HG02870 (cell line): Measurements from ENCODE around the gene SLC31A1.
"Not testable (repeated sequence)": the region's sequence is repeated elsewhere in the genome, so short reads cannot be mapped to it uniquely, and the experiment has no call there.

ENCODE experiments used
- ATAC-seq: cut with Tn5 transposase; IDR thresholded peaks from one replicate; pipeline ENCODE4 v1.9.1; 2021; ENCODE audit warnings: mild to moderate bottlenecking, moderate library complexity; ENCODE audit not compliant: unreplicated experiment

SLC31A1 gene

DNA sequence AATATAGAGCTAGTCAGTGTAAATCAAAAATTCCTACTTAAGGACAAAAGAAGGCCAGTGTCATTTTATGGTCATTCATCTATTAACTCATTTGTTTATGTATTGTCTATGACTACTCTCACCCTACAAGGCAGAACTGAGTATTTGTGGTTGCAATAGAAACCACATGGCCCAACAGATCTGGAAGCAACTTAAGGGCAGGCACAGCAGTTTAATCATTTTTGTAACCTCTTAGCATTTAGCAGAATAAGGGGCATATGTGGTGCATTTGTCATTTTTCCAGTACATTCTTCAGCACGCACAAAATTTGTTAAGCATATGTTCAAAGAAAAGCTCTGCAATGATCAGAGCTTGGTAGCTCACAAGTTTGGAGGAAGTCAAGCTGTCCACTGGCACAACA lies 1.4 kb upstream of the SLC31A1 start:
- ATAC-seq: peak; percentile 49

DNA sequence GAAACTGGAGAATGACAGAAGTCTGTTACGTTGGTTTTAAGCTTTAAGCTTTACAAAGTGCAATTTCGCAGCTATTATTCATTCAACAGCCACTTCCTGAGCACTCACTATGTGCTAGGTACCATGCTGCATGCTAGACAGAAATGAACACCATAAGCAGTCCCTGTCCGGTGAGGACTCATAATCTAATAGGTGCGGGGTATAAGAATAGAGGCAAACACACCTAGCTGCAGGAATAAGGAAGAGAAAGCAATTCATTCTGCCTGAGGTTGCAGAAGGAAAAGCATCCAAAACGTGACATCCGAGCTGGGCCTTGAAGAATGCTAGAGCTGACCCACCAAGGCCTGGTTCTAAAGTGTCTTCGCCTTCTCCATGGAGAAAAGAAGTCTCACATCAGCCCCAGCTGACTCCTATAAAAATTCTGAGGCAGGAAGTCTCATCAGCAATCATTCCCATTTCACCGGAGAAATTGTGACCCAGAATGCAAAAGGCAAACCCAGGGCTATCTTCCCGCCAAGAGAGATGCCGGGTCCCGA lies 809 bp upstream of the SLC31A1 start:
- no peak for ATAC-seq

DNA sequence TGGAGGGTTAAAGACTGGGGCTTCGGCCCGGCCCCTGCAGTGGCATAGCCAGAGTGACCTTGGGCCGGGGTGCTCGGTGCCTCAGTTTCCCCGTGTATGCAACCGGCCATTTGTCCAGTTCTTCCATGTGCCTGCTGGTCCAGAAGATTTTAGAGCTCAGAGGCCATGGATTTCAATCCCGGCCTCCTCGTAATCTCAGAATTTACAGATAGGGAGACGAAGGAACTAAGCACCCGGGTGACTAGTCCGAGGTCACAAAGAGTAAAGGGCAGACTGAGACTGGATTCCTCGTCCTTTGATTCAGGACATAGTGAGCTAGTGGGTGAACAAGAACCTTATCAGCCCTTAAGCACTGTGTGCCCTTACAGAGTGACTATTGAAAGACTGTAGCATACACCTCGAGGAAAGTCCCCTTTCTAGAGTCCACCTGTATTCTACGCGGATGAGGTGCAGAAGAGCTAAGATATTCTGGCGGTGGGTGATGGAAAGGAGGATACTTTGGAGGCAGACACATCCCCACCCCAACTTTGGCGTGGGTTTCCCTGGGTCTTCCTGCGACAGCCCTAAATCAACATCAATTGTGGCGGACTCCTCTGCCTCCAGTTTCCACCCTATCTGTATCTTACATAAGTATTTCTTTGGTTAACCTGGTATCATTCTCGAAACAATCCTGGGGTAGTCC lies 597 bp downstream of the SLC31A1 start:
- ATAC-seq: no peak

- ATAC-seq: no peak
These were observed 1.1 kb downstream of the SLC31A1 start for GRCh38 chr9:113222482-113222841.

DNA sequence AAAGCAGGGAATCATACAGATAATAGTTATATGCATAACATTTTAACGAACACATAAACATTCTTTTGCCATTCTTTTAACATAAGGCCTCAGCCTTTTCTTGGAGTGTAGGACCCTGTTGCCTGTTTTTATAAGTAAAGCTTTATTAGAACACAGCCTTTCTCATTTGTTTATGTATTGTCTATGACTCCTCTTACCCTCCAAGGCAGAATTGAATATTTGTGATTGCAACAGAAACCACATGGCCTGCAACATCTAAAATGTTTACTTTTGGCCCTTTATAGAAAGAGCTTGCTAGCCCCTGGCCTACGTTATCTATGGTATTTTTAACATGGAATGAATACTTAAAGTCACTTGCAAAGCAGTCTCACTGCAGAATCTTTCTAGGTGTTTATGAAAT lies 2.6 kb downstream of the SLC31A1 start:
- no peak for ATAC-seq

GRCh38 chr9:113227436-113227835 lies 6.1 kb downstream of the SLC31A1 start:
- ATAC-seq: no peak

DNA sequence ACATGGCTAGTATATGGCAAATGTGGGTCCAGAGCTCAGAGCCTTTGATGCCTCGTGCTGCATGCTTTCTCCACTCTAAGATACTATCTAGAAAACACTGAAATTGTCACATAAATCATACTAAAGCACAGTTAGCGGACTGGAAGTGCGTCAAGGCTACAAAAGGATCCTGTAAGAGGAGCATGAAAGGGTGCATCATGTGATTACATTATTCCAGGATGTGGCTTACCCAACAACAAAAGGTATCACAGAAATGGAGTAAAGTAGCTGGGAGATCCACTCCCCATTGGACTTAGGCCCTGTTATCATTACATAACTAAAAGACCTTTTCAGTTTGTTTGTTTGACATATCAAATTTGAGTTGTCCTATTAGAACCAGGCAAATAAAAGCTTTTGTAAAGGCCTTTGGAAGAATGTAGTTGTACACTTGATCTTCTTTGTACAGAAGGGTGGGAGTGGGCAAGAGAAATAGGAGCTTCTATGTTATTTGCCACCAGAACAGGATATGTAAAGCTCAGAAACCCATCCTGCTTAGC lies 6.9 kb downstream of the SLC31A1 start:
- no peak for ATAC-seq

- ATAC-seq: no peak
These were observed 10.4 kb downstream of the SLC31A1 start for GRCh38 chr9:113231701-113232100.

GRCh38 chr9:113235701-113236255 lies 14.4 kb downstream of the SLC31A1 start:
- ATAC-seq: not testable (repeated sequence)

GRCh38 chr9:113237026-113237425 lies 15.7 kb downstream of the SLC31A1 start:
- no peak for ATAC-seq

- no peak for ATAC-seq
These were observed 17.0 kb downstream of the SLC31A1 start for GRCh38 chr9:113238202-113238858.

DNA sequence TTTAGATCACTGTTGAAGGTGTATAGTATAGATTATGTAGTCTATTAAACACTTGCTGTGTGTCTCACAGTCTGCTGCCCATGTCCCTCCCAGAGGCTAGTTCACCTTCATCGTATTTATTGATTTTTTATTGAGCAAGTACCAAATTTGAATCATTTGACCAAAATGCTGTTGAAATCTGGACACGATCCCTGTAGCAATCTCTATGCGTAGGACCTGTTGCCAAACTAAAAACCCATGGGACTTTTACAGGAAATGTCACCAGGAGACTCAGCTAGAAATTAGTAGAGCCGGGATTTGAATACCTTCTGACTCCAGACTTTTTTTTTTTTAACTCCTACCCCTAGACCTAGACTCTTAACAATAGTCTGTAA lies 17.5 kb downstream of the SLC31A1 start:
- no peak for ATAC-seq

GRCh38 chr9:113241161-113241560 lies 19.8 kb downstream of the SLC31A1 start:
- no peak for ATAC-seq

DNA sequence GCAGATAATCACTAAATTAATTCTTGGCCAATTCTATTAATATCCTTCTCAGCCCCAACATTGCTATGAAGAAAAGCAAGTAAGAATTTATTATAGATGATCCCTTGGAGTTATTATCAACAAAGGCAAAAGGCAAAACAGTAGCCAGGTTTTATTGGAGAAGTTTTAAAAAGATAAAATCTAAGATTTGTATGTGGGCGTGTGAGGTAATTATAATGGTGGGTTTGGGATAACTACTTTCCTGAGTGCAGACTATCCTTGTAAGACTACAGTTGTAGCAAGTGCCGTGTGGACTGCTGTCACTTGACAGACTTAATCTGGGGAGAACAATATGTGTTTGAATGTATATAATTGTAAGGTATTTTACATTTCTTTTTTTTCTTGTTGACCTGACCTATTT lies 23.2 kb downstream of the SLC31A1 start:
- ATAC-seq: no peak

GRCh38 chr9:113245894-113246293 lies 24.6 kb downstream of the SLC31A1 start:
- ATAC-seq: no peak

DNA sequence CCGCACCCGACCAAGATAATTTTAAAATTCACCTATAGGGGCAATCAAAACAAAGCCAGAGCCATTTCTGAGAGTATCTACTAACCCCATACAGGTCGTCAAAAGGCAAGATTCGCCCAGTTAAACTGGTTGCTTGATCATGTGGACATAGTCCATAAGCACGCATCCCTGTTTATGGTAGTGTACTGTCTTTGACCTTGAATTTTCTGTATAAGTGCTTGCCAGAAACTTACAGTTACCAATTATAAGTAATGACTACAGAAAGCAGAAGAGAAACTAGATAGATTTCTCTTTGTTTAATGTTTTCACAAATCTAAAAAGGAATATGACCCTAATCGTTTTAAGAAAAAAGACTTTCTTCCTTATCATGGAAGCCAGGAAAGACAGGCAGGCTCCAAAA lies 25.6 kb downstream of the SLC31A1 start:
- no peak for ATAC-seq

- ATAC-seq: no peak
These were observed 26.3 kb downstream of the SLC31A1 start for GRCh38 chr9:113247640-113248039.

GRCh38 chr9:113249661-113250060 lies 28.3 kb downstream of the SLC31A1 start:
- not testable (repeated sequence) for ATAC-seq

DNA sequence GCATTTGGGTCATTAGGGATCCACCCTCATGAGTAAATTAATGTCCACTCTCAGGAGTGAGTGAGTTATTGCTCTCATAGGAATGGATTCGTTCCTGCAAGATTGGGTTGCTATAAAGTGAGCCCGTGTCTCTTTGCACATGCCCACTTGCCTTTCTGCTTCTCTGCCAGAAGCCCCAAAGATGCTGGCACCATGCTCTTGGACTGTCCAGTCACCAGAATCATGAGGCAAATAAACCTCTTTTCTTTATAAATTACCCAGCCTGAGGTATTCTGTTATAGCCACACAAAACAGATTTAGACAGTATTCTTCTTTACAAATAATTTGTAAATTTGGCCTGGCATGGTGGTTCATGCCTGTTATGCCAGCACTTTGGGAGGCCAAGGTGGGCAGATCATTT lies 29.5 kb downstream of the SLC31A1 start:
- ATAC-seq: no peak

DNA sequence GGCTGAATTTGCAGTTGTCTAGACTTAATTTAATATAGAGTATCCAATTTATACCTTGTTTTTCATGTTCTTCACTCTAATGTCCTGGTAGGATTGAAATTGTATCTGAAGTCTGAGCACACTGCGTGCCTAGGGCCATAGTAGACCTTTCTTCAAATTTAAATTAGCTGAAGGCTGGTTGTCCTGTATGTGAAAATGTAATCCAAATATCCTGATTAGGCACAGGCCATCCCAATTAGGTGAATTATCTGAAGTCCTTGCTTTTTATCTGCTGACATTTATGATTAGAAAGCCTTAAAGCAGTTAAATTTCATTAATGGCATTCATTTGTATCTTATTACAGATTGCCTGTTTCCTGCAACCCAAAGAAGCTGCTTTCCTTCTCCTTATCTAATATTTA lies 33.6 kb downstream of the SLC31A1 start:
- ATAC-seq: no peak

- no peak for ATAC-seq
These were observed 34.1 kb downstream of the SLC31A1 start for GRCh38 chr9:113255438-113255837.

GRCh38 chr9:113257863-113258262 lies 36.5 kb downstream of the SLC31A1 start:
- ATAC-seq: no peak
